Thoracic aorta (tissue), 2 donors: Measurements from ENCODE around the gene CABLES2. TPM values are rescaled to one million over a fixed set of nuclear protein-coding genes. Genes with fewer than 3 reads are reported as not detected.

ENCODE experiments used
- ATAC-seq: fragments of 150-250 bp; one replicate; pipeline ENCODE4 v1.8.0; 2017; ENCODE audit warnings: low read depth; ENCODE audit not compliant: insufficient number of reproducible peaks, low FRiP score
- DNase-seq: peaks from one replicate; pipeline ENCODE4 v3.0.0-alpha.2; 2020; ENCODE audit warnings: low spot score
- H3K27ac ChIP-seq, 2 donors: fragments of 200-600 bp; sonication (generic); 1 replicate in 1 of 2; 2 replicates in 1 of 2; pipeline ENCODE4 v1.5.1; 2016; ENCODE audit warnings: mild to moderate bottlenecking in 2 of 2, moderate library complexity in 2 of 2
- H3K27me3 ChIP-seq: fragments of 200-600 bp; sonication (generic); replicated peaks from 2 replicates; pipeline ENCODE4 v1.6.0; 2016; ENCODE audit warnings: mild to moderate bottlenecking; ENCODE audit not compliant: insufficient read depth
- H3K36me3 ChIP-seq: fragments of 200-600 bp; sonication (generic); one replicate; pipeline ENCODE4 v1.5.1; 2016
- H3K4me1 ChIP-seq, 2 donors: fragments of 200-600 bp; sonication (generic); 1 replicate in 1 of 2; 2 replicates in 1 of 2; pipeline versions ENCODE4 v1.5.1 to v1.6.0; 2016; ENCODE audit warnings: low read depth in 2 of 2, mild to moderate bottlenecking in 1 of 2; ENCODE audit not compliant: control insufficient read depth in 1 of 2
- H3K4me3 ChIP-seq: fragments of 200-600 bp; sonication (generic); 2 replicates; pipeline ENCODE4 v1.5.1; 2016; ENCODE audit warnings: mild to moderate bottlenecking
- H3K9me3 ChIP-seq: fragments of 200-600 bp; sonication (generic); 2 replicates; pipeline ENCODE4 v1.5.1; 2016
- CTCF ChIP-seq: fragments of 200-600 bp; sonication (generic); IDR thresholded peaks from one replicate; pipeline ENCODE4 v1.5.1; 2019; ENCODE audit warnings: antibody characterized with exemption
- total RNA-seq, 2 donors: library from RNA; depleted of rRNA; stranded (reverse); fragments of >200 nt; gene quantifications; one replicate each; pipeline versions ENCODE4 v1.1.0 to v1.2.3, GENCODE V29; 2016

The CABLES2 gene
- total RNA-seq, 2 donors from 2014 or later: 2.1 to 9.2 TPM

GRCh38 chr20:62350098-62350628, 56.9 kb downstream of the CABLES2 start:
- peaks cover 47% of the 10 kb centered on the region for H3K36me3 ChIP-seq
- H3K27ac ChIP-seq: no peak overlapping the region
- H3K4me1 ChIP-seq: peaks cover 21 to 31% of the 10 kb centered on the region in 2 donors
- no peak for TF ChIP-seq CTCF
- H3K9me3 ChIP-seq: no peaks in the 10 kb centered on the region
- DNase-seq (no peak), ATAC-seq (no peak)
- no peak overlapping the region for H3K4me3 ChIP-seq
- no peaks in the 10 kb centered on the region for H3K27me3 ChIP-seq

GRCh38 chr20:62349556-62350097, 57.5 kb downstream of the CABLES2 start:
- no peak for DNase-seq
- TF ChIP-seq CTCF: no peak
- H3K27me3 ChIP-seq: no peaks in the 10 kb centered on the region
- H3K4me3 ChIP-seq: no peak overlapping the region
- H3K36me3 ChIP-seq: peaks cover 50% of the 10 kb centered on the region
- no peaks in the 10 kb centered on the region for H3K9me3 ChIP-seq
- ATAC-seq: no peak
- peaks cover 15 to 26% of the 10 kb centered on the region in 2 donors for H3K4me1 ChIP-seq
- no peak overlapping the region for H3K27ac ChIP-seq

- Histone ChIP-seq H3K4me3 (no peak overlapping the region), H3K36me3 (peaks cover 55% of the 10 kb centered on the region), H3K4me1 (peaks cover 8 to 16% of the 10 kb centered on the region in 2 donors), H3K9me3 (no peaks in the 10 kb centered on the region), H3K27me3 (no peaks in the 10 kb centered on the region), H3K27ac (no peak overlapping the region)
- no peak for DNase-seq
- ATAC-seq: no peak
- TF ChIP-seq CTCF: no peak
Measured at GRCh38 chr20:62348604-62349003, 58.5 kb downstream of the CABLES2 start.

GRCh38 chr20:62347445-62347844, 59.6 kb downstream of the CABLES2 start:
- Histone ChIP-seq H3K9me3 (no peaks in the 10 kb centered on the region), H3K27me3 (no peaks in the 10 kb centered on the region), H3K27ac (no peak overlapping the region), H3K4me1 (peaks cover 0 to 4% of the 10 kb centered on the region in 2 donors), H3K4me3 (no peak overlapping the region), H3K36me3 (peaks cover 55% of the 10 kb centered on the region)
- no peak for ATAC-seq
- no peak for TF ChIP-seq CTCF
- DNase-seq: no peak

- ATAC-seq (no peak), DNase-seq (no peak)
- H3K27me3 ChIP-seq: no peaks in the 10 kb centered on the region
- no peaks in the 10 kb centered on the region for H3K9me3 ChIP-seq
- no peak overlapping the region for H3K27ac ChIP-seq
- H3K36me3 ChIP-seq: peaks cover 54% of the 10 kb centered on the region
- H3K4me1 ChIP-seq: peaks cover 0 to under 1% of the 10 kb centered on the region in 2 donors
- TF ChIP-seq CTCF: no peak
- H3K4me3 ChIP-seq: no peak overlapping the region
Measured at GRCh38 chr20:62347151-62347404, 60.0 kb downstream of the CABLES2 start.
